HEK293 (cell line): ENCODE data around the gene UBAP1L.

Experiments used
- CTCF ChIA-PET: fragments of 350-600 bp; formaldehyde crosslinking; extraction: SDS; loops from one replicate; lab custom pipeline; 2021; ENCODE audit warnings: antibody characterized with exemption; lab: Yijun Ruan, JAX
- POLR2A ChIA-PET: fragments of 300-600 bp; formaldehyde crosslinking; extraction: SDS; loops from one replicate; lab custom pipeline; 2020; ENCODE audit warnings: antibody characterized with exemption, inconsistent platforms; lab: Yijun Ruan, JAX
- H3K27ac ChIP-seq: fragments of 200-500 bp; sonication (Bioruptor generic); 2 replicates; pipeline ENCODE4 v1.5.1; 2014; ENCODE audit warnings: low read depth, low read length, control low read depth, inconsistent platforms; ENCODE audit errors: extremely low read depth
- H3K36me3 ChIP-seq, 2 experiments: fragments of 200-500 bp in 1 of 2; sonication (Bioruptor generic) in 1 of 2; 1 replicate in 1 of 2; 2 replicates in 1 of 2; pipeline ENCODE4 v1.5.1; 2014 to 2017; ENCODE audit warnings: inconsistent platforms in 2 of 2, low read length in 2 of 2; ENCODE audit not compliant: control insufficient read depth in 2 of 2, insufficient read depth in 1 of 2
- H3K4me1 ChIP-seq: fragments of 200-500 bp; sonication (Bioruptor generic); 2 replicates; pipeline ENCODE4 v1.5.1; 2014; ENCODE audit warnings: mild to moderate bottlenecking, low read length, inconsistent platforms; ENCODE audit not compliant: control insufficient read depth, insufficient read depth
- H3K4me3 ChIP-seq: 2 replicates; pipeline ENCODE4 v1.5.1; 2011; ENCODE audit warnings: low read depth, mild to moderate bottlenecking, control low read depth, low read length, moderate library complexity
- H3K9me3 ChIP-seq: fragments of 200-500 bp; sonication (Bioruptor generic); 2 replicates; pipeline ENCODE4 v1.5.1; 2014; ENCODE audit warnings: low read depth, low read length, inconsistent platforms; ENCODE audit not compliant: control insufficient read depth, insufficient read depth
- GLIS1 ChIP-seq: fragments of 450-650 bp; formaldehyde crosslinking; IDR thresholded peaks from 2 replicates; pipeline ENCODE4 v1.5.1; 2016; ENCODE audit warnings: missing biosample characterization, missing genetic modification characterization
- TCF7L2 ChIP-seq: IDR thresholded peaks from 2 replicates; pipeline ENCODE4 v1.6.1; 2011; ENCODE audit warnings: low read depth, mild to moderate bottlenecking, inconsistent platforms, low read length, moderate library complexity, borderline replicate concordance
- TRIM28 ChIP-seq: IDR thresholded peaks from 2 replicates; pipeline ENCODE4 v1.6.1; 2011; ENCODE audit warnings: low read length, control low read depth, borderline replicate concordance
- ZBTB7A ChIP-seq: fragments of 450-650 bp; formaldehyde crosslinking; IDR thresholded peaks from 2 replicates; pipeline ENCODE4 v1.5.1; 2016; ENCODE audit warnings: low read depth, missing biosample characterization, missing genetic modification characterization
- ZEB2 ChIP-seq: fragments of 450-650 bp; formaldehyde crosslinking; IDR thresholded peaks from 2 replicates; pipeline ENCODE4 v1.5.1; 2016; ENCODE audit warnings: missing biosample characterization, missing genetic modification characterization
- ZIC2 ChIP-seq: fragments of 450-650 bp; formaldehyde crosslinking; IDR thresholded peaks from 2 replicates; pipeline ENCODE4 v1.5.1; 2016; ENCODE audit warnings: missing biosample characterization, missing genetic modification characterization
- ZNF114 ChIP-seq: fragments of 450-650 bp; formaldehyde crosslinking; IDR thresholded peaks from 2 replicates; pipeline ENCODE4 v1.5.0; 2017; ENCODE audit warnings: missing biosample characterization, missing genetic modification characterization
- ZNF394 ChIP-seq: fragments of 450-650 bp; formaldehyde crosslinking; IDR thresholded peaks from 2 replicates; pipeline ENCODE4 v1.5.1; 2016; ENCODE audit warnings: missing biosample characterization, missing genetic modification characterization, mild to moderate bottlenecking, moderate library complexity, borderline replicate concordance
- ZSCAN23 ChIP-seq: fragments of 450-650 bp; formaldehyde crosslinking; IDR thresholded peaks from 2 replicates; pipeline ENCODE4 v1.5.1; 2016; ENCODE audit warnings: missing biosample characterization, missing genetic modification characterization
- TF ChIP-seq, protein P1 (sequence below): fragments of 450-650 bp; formaldehyde crosslinking; conservative IDR thresholded peaks from 2 replicates; pipeline ENCODE4 v1.5.1; 2016; ENCODE audit warnings: low read depth, missing biosample characterization, missing genetic modification characterization
- TF ChIP-seq, protein P2 (sequence below): fragments of 450-650 bp; formaldehyde crosslinking; IDR thresholded peaks from 2 replicates; pipeline ENCODE4 v1.5.1; 2017; ENCODE audit warnings: missing biosample characterization, missing genetic modification characterization
- TF ChIP-seq, protein P3 (sequence below): fragments of 450-650 bp; formaldehyde crosslinking; IDR thresholded peaks from 2 replicates; pipeline ENCODE4 v1.5.1; 2016; ENCODE audit warnings: missing biosample characterization, missing genetic modification characterization, borderline replicate concordance
- TF ChIP-seq, protein P4 (sequence below): fragments of 450-650 bp; formaldehyde crosslinking; IDR thresholded peaks from 2 replicates; pipeline ENCODE4 v1.5.1; 2016; ENCODE audit warnings: missing biosample characterization, missing genetic modification characterization, low read depth

UBAP1L gene

DNA sequence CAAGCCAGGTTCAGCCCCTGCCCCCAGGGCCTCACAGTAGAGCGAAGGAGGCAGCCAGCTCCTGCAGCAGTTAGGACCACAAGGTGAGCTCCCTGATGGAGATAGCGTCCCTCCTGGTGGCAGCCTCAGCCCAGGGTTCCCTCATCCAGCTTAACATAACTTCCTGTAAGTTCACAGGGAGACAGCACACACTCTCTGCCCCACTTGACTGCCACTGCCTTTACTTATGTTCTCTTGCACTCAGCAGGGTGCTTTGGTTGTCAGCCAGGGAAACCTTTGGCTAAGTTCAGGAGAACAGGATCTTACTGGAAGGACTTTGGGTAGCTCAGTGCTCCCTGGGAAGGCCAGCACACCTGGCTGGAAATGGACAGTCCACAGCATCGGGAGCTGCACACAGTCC, 27.6 kb downstream of the UBAP1L start (continued):
- TF ChIP-seq, protein P1, sequence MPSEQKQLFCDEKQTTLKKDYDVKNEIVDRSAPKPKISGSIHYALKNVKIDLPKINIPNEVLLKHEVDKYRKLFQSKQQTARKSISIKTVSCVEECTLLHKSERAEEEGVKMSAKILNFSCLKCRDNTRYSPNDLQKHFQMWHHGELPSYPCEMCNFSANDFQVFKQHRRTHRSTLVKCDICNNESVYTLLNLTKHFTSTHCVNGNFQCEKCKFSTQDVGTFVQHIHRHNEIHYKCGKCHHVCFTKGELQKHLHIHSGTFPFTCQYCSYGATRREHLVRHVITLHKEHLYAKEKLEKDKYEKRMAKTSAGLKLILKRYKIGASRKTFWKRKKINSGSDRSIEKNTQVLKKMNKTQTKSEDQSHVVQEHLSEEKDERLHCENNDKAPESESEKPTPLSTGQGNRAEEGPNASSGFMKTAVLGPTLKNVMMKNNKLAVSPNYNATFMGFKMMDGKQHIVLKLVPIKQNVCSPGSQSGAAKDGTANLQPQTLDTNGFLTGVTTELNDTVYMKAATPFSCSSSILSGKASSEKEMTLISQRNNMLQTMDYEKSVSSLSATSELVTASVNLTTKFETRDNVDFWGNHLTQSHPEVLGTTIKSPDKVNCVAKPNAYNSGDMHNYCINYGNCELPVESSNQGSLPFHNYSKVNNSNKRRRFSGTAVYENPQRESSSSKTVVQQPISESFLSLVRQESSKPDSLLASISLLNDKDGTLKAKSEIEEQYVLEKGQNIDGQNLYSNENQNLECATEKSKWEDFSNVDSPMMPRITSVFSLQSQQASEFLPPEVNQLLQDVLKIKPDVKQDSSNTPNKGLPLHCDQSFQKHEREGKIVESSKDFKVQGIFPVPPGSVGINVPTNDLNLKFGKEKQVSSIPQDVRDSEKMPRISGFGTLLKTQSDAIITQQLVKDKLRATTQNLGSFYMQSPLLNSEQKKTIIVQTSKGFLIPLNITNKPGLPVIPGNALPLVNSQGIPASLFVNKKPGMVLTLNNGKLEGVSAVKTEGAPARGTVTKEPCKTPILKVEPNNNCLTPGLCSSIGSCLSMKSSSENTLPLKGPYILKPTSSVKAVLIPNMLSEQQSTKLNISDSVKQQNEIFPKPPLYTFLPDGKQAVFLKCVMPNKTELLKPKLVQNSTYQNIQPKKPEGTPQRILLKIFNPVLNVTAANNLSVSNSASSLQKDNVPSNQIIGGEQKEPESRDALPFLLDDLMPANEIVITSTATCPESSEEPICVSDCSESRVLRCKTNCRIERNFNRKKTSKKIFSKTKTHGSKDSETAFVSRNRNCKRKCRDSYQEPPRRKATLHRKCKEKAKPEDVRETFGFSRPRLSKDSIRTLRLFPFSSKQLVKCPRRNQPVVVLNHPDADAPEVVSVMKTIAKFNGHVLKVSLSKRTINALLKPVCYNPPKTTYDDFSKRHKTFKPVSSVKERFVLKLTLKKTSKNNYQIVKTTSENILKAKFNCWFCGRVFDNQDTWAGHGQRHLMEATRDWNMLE (tag by site-specific recombination): no peak
- TF ChIP-seq, protein P2, sequence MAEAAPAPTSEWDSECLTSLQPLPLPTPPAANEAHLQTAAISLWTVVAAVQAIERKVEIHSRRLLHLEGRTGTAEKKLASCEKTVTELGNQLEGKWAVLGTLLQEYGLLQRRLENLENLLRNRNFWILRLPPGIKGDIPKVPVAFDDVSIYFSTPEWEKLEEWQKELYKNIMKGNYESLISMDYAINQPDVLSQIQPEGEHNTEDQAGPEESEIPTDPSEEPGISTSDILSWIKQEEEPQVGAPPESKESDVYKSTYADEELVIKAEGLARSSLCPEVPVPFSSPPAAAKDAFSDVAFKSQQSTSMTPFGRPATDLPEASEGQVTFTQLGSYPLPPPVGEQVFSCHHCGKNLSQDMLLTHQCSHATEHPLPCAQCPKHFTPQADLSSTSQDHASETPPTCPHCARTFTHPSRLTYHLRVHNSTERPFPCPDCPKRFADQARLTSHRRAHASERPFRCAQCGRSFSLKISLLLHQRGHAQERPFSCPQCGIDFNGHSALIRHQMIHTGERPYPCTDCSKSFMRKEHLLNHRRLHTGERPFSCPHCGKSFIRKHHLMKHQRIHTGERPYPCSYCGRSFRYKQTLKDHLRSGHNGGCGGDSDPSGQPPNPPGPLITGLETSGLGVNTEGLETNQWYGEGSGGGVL (tag by site-specific recombination): no peak
- TF ChIP-seq ZSCAN23 (tag by site-specific recombination): no peak
- TF ChIP-seq GLIS1 (tag by site-specific recombination): peak; percentile 70
- no peak for TF ChIP-seq ZNF114
- peak; percentile 90 for TF ChIP-seq ZIC2
- TF ChIP-seq ZEB2 (tag by site-specific recombination): no peak
- no peak for TF ChIP-seq TRIM28
- TF ChIP-seq, protein P3, sequence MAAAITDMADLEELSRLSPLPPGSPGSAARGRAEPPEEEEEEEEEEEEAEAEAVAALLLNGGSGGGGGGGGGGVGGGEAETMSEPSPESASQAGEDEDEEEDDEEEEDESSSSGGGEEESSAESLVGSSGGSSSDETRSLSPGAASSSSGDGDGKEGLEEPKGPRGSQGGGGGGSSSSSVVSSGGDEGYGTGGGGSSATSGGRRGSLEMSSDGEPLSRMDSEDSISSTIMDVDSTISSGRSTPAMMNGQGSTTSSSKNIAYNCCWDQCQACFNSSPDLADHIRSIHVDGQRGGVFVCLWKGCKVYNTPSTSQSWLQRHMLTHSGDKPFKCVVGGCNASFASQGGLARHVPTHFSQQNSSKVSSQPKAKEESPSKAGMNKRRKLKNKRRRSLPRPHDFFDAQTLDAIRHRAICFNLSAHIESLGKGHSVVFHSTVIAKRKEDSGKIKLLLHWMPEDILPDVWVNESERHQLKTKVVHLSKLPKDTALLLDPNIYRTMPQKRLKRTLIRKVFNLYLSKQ (tag by site-specific recombination): no peak
- no peak for TF ChIP-seq TCF7L2
- no peak for TF ChIP-seq ZNF394 (tag by site-specific recombination)

DNA sequence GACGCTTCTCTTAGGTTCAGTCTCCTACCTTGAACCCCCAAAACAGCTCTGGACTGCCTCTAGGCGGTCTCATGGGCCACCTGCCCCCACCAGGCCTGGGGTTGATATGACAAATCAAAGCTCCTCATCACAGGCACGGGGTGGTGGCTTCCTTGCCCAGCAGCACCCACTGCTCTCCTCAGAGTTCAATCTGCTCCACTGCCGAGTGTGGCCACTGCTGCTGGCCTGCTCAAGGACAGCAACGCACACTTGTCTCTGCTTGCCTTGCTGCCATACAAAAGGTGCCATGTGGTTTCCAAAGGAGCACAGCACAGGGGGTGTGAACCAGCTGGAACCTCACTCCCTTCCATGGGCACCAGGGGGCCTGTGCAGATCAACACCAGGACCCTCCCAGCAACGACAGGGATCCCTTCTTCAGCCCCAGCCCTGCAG, 28.3 kb downstream of the UBAP1L start:
- CTCF ChIA-PET: interaction anchor here (0.6 to 1.9 kb wide), 4 partner anchors 9 to 51 kb away, joined by 3 to 10 read pairs (median 6); no protein-coding TSS in a partner anchor
- H3K4me3 ChIP-seq: no peak overlapping the region

More for the DNA sequence above, 28.3 kb downstream of the UBAP1L start:
- Histone ChIP-seq H3K27ac (no peak overlapping the region), H3K36me3 (no peaks in the 10 kb centered on the region), H3K4me1 (peaks cover 9% of the 10 kb centered on the region), H3K9me3 (no peaks in the 10 kb centered on the region)
- peak; percentile 19 for TF ChIP-seq ZIC2
- TF ChIP-seq, protein P4, sequence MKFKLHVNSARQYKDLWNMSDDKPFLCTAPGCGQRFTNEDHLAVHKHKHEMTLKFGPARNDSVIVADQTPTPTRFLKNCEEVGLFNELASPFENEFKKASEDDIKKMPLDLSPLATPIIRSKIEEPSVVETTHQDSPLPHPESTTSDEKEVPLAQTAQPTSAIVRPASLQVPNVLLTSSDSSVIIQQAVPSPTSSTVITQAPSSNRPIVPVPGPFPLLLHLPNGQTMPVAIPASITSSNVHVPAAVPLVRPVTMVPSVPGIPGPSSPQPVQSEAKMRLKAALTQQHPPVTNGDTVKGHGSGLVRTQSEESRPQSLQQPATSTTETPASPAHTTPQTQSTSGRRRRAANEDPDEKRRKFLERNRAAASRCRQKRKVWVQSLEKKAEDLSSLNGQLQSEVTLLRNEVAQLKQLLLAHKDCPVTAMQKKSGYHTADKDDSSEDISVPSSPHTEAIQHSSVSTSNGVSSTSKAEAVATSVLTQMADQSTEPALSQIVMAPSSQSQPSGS: no peak
- no peak for TF ChIP-seq ZBTB7A (tag by site-specific recombination)
- no peak for TF ChIP-seq ZEB2 (tag by site-specific recombination)
- TF ChIP-seq ZNF394 (tag by site-specific recombination): no peak
- POLR2A ChIA-PET: no interaction called here
